Lung (tissue), 12 donors: ENCODE measurements around the gene PCYT1B. TPM values are rescaled to one million over a fixed set of nuclear protein-coding genes. Genes with fewer than 3 reads are reported as not detected.

Experiments used
- ATAC-seq: fragments of 200-7000 bp; cut with Tn5 transposase; one replicate; pipeline ENCODE4 v1.9.1; 2020; ENCODE audit warnings: moderate number of reproducible peaks; ENCODE audit not compliant: insufficient read depth, low FRiP score
- DNase-seq, 3 donors: peaks; one replicate each; pipeline ENCODE4 v3.0.0-alpha.2; 2013 to 2017
- H3K27ac ChIP-seq, 2 donors: one replicate each; pipeline ENCODE4 v1.5.1; 2013; ENCODE audit warnings: mild to moderate bottlenecking in 2 of 2, moderate library complexity in 2 of 2, control low read depth in 1 of 2, inconsistent platforms in 1 of 2, low read depth in 1 of 2, low read length in 1 of 2
- H3K27me3 ChIP-seq, 3 donors: one replicate each; pipeline ENCODE4 v1.5.1; 2013; ENCODE audit warnings: low read length in 2 of 3; ENCODE audit not compliant: control insufficient read depth in 3 of 3, insufficient read depth in 3 of 3
- H3K36me3 ChIP-seq, 4 donors: one replicate each; pipeline ENCODE4 v1.5.1; 2013; ENCODE audit warnings: low read length in 4 of 4, mild to moderate bottlenecking in 1 of 4, moderate library complexity in 1 of 4; ENCODE audit not compliant: control insufficient read depth in 4 of 4, insufficient read depth in 4 of 4
- H3K4me1 ChIP-seq, 5 donors: one replicate each; pipeline ENCODE4 v1.5.1; 2013; ENCODE audit warnings: low read length in 5 of 5, mild to moderate bottlenecking in 2 of 5, moderate library complexity in 1 of 5; ENCODE audit not compliant: control insufficient read depth in 5 of 5, insufficient read depth in 5 of 5
- H3K4me3 ChIP-seq: one replicate; pipeline ENCODE4 v1.5.1; 2013; ENCODE audit warnings: mild to moderate bottlenecking, control low read depth, moderate library complexity
- H3K9ac ChIP-seq, 2 donors: one replicate each; pipeline ENCODE4 v1.5.1; 2013; ENCODE audit warnings: low read length in 2 of 2, control low read depth in 1 of 2; ENCODE audit not compliant: insufficient read depth in 1 of 2
- H3K9me3 ChIP-seq, 4 donors: one replicate each; pipeline ENCODE4 v1.5.1; 2013; ENCODE audit warnings: low read length in 3 of 4, mild to moderate bottlenecking in 1 of 4, moderate library complexity in 1 of 4; ENCODE audit not compliant: control insufficient read depth in 4 of 4, insufficient read depth in 3 of 4
- WGBS, 2 donors: extraction: QIAGEN DNeasy Blood & Tissue Kit; methylation state at CpG; one replicate each; pipeline ENCODE4 v1.1.7; 2013; 5-methylcytosine and 5-hydroxymethylcytosine counted together
- polyA plus RNA-seq, 2 donors: library from polyadenylated mRNA; stranded (reverse); fragments of 200-250 nt; gene quantifications; one replicate each; pipeline ENCODE4 v1.2.1, GENCODE V29; 2013
- total RNA-seq, 2 donors: library from RNA; depleted of rRNA in 1 of 2; stranded (reverse); fragments of >200 nt in 1 of 2; gene quantifications; one replicate each; pipeline ENCODE4 v1.2.1, GENCODE V29; 2014 to 2021
- TF ChIP-seq, protein P1 (sequence below): IDR thresholded peaks from 2 replicates; pipeline ENCODE4 v1.5.1; 2012; ENCODE audit warnings: mild to moderate bottlenecking; ENCODE audit errors: control extremely low read depth, extremely low read depth
- donor health status: control.
- donor health status: control.
- donor health status: Bipolar disorder and iron deficiency.
- donor health status: healthy.
- donor health status: DM: yes; HTN: yes; CAD: no.

Gene PCYT1B
- total and polyA plus RNA-seq, 4 donors: 0.35 to 5.0 (median 2.4) TPM

DNA sequence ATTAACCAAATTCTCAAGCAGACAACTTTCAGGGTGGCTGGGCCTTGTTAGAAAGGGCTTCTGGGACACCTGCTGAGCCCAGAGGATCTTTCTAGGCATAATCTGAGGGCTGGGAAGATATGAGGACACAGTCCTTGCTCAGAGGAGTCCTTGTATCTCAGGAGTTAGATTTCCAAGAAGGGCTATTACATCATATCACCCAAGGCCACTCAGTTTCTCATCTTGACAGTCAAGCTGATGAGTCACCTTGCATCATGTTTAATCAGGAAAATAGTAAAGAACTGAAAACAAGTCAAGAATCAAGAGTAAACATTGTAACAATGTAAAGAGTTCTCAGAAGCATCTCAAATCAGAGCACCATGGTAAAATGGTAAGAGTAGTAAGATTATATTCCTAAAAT is 4.0 kb downstream of the PCYT1B start:
- H3K9ac ChIP-seq: no peak overlapping the region
- TF ChIP-seq, protein P1, sequence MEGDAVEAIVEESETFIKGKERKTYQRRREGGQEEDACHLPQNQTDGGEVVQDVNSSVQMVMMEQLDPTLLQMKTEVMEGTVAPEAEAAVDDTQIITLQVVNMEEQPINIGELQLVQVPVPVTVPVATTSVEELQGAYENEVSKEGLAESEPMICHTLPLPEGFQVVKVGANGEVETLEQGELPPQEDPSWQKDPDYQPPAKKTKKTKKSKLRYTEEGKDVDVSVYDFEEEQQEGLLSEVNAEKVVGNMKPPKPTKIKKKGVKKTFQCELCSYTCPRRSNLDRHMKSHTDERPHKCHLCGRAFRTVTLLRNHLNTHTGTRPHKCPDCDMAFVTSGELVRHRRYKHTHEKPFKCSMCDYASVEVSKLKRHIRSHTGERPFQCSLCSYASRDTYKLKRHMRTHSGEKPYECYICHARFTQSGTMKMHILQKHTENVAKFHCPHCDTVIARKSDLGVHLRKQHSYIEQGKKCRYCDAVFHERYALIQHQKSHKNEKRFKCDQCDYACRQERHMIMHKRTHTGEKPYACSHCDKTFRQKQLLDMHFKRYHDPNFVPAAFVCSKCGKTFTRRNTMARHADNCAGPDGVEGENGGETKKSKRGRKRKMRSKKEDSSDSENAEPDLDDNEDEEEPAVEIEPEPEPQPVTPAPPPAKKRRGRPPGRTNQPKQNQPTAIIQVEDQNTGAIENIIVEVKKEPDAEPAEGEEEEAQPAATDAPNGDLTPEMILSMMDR: no peak
- H3K27me3 ChIP-seq: peaks cover 0 to 25% (median 23%) of the 10 kb centered on the region in 3 donors
- no peaks in the 10 kb centered on the region for H3K36me3 ChIP-seq
- ATAC-seq: no peak
- no peak for DNase-seq
- H3K4me3 ChIP-seq: no peak overlapping the region
- no peak overlapping the region for H3K27ac ChIP-seq
- peaks cover 0 to 2% (median 0%) of the 10 kb centered on the region in 5 donors for H3K4me1 ChIP-seq
- H3K9me3 ChIP-seq: no peaks in the 10 kb centered on the region

DNA sequence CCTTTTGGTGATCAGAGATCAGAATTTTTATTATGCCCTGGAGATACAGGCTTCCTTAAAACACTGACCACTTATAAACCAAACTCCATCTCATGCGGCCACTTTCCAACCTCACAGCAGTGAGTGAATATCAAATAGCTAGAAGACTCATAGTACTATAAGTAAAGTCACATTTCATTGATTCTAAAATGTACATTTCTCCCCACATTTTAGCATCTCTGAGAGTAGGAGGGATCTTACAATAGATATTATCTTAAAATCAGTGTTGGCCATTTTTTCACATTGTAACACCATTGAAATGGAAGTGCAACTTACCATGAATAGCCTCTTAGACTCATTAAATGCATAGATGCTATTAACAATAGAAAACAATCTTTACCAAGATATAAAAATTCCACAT is 17.4 kb downstream of the PCYT1B start:
- no peaks in the 10 kb centered on the region for H3K36me3 ChIP-seq
- H3K27me3 ChIP-seq: peaks cover 0 to 12% (median 8%) of the 10 kb centered on the region in 3 donors

DNA sequence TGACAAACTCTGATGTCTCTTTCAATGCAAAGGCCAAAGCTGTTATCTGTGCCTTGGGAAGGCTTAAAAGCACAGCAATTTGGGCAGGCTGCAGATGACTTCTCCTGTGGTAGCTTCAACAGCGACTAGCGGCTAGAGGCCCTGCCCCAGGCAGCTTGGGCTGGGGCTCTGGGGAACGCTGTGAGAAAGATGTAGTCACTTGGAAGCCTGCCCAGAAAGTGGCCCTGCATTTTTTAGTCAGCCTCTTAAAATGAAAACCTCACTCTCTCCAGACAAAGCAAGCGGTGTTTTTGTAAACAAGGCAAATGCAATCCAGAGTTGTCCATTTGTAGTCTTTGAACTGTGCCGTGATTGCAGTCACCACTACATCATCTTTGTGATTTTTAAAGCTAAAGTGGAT is 27.5 kb downstream of the PCYT1B start:
- Histone ChIP-seq H3K36me3 (no peaks in the 10 kb centered on the region), H3K27me3 (peaks cover 0 to 23% (median 15%) of the 10 kb centered on the region in 3 donors), H3K27ac (no peak overlapping the region), H3K4me1 (peaks cover 0 to 7% (median 0%) of the 10 kb centered on the region in 5 donors), H3K9me3 (no peaks in the 10 kb centered on the region), H3K9ac (no peak overlapping the region), H3K4me3 (no peak overlapping the region)
- TF ChIP-seq, protein P1: no peak
- WGBS, 2 donors: 51 to 60% methylated on average over 5 of the region's 5 CpGs
- no peak for ATAC-seq
- peak; percentile 75 to 88 (median 82) for DNase-seq

More for the DNA sequence above, 17.4 kb downstream of the PCYT1B start:
- H3K4me1 ChIP-seq: no peaks in the 10 kb centered on the region
- ATAC-seq (no peak), DNase-seq (no peak)
- no peak overlapping the region for H3K9ac ChIP-seq
- no peaks in the 10 kb centered on the region for H3K9me3 ChIP-seq
- WGBS, 2 donors: 81 to 93% methylated on average over 1 of the region's 1 CpG
- H3K4me3 ChIP-seq: no peak overlapping the region
- TF ChIP-seq, protein P1: no peak
- H3K27ac ChIP-seq: no peak overlapping the region

DNA sequence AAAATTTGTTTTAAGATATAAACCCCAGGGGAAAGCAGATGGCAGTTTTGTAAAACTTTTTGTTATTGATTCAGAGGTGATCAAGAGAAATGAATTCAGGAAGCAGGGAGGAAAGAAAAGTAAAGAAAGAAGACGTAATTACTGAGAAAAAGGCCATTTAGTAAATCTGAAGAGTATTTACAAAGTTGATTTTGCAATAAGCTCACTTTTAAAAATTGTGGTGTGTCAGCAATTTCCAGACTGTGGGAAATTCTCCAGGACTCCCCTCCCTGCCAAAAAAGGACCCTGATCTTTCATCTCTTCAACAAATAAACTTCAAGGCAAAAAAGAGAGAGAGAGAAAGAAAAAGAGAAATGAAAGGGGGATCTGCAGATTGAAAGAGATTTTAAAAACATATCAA is 36.6 kb downstream of the PCYT1B start:
- Histone ChIP-seq H3K9me3 (peaks cover 0 to 2% (median 0%) of the 10 kb centered on the region in 4 donors), H3K36me3 (no peaks in the 10 kb centered on the region), H3K4me1 (peaks cover 0 to 15% (median 0%) of the 10 kb centered on the region in 5 donors), H3K4me3 (no peak overlapping the region), H3K9ac (peak overlapping the region in 1 of 2 donors; percentile 55), H3K27ac (no peak overlapping the region), H3K27me3 (peaks cover 0 to 19% (median 12%) of the 10 kb centered on the region in 3 donors)
- WGBS, 2 donors: 31 to 42% methylated on average over 1 of the region's 1 CpG
- TF ChIP-seq, protein P1: no peak
- ATAC-seq (no peak), DNase-seq (peak; percentile 38 to 88 (median 74))
